AG08396 (cell line): ENCODE measurements around the gene DPP6.

Source experiments
- DNase-seq: peaks from one replicate; pipeline ENCODE4 v3.0.0; 2012; ENCODE audit warnings: low spot score, mixed read lengths

Gene DPP6

GRCh38 chr7:154412105-154412504 is 359.9 kb downstream of the DPP6 start:
- no peak for DNase-seq

GRCh38 chr7:154415709-154416399 is 363.7 kb downstream of the DPP6 start:
- DNase-seq: no peak

DNA sequence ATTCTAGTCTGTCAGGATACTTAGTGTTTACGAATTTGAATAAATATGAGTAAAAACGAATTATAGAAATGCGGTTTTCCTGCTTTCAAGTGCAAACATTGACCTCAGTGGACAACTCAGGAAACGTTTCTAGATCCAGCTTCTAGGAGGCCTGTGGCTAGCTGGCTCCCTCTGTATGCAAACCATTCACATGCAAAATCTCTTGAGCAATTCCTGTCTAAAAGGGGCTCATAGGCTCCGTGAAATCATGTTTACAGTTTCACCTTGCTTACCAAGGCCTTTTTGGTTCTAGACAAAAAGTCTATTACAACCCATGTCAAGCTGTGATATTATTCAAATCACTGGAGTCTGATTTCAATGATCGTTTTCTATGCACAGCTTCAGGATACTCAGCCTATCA is 364.5 kb downstream of the DPP6 start:
- DNase-seq: no peak

- DNase-seq: no peak
These were observed 367.1 kb downstream of the DPP6 start for GRCh38 chr7:154419344-154419743.

DNA sequence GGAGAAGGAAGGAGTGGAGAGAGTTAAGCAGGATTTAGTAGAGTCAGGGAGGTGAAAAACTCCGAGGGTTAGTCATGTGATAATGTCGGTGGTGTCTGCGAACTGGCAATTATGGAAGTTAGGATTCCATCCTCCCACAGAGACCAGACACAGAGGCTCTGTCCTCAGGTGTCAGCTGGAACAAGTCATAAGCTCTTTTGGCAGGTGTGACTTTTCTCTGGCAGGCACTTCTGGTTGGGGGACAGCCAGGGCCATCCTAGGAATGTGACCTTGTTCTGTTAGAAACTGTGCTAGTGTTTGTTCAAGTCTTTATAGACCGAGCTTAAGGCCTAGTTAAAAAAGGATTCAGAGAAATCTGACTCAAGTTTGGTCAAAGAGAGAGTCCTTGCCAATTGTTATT is 371.0 kb downstream of the DPP6 start:
- no peak for DNase-seq

- no peak for DNase-seq
These were observed 372.2 kb downstream of the DPP6 start for GRCh38 chr7:154424350-154424749.

GRCh38 chr7:154425271-154425670 is 373.1 kb downstream of the DPP6 start:
- no peak for DNase-seq

- DNase-seq: no peak
These were observed 374.6 kb downstream of the DPP6 start for GRCh38 chr7:154426778-154427177.

DNA sequence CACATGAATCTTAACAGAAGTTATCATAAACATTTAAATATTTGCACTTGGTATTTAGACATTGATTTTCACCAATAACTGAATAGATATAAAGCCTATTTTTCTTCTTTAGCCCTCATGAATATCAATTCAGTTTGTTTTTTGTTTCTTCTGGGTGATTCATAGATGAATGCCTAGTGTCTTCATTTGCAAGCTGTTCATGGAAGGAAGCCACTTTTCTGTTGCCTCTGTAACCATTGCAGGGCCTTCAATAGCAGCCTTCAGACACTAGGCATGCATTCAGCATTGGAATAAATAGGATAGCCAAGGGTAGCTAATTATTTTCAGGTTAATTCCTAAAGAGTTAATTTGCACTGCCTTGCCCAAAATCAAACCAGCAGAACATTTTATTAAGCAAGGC is 375.3 kb downstream of the DPP6 start:
- DNase-seq: no peak

- no peak for DNase-seq
These were observed 377.6 kb downstream of the DPP6 start for GRCh38 chr7:154429666-154430404.

GRCh38 chr7:154430640-154431039 is 378.4 kb downstream of the DPP6 start:
- no peak for DNase-seq

DNA sequence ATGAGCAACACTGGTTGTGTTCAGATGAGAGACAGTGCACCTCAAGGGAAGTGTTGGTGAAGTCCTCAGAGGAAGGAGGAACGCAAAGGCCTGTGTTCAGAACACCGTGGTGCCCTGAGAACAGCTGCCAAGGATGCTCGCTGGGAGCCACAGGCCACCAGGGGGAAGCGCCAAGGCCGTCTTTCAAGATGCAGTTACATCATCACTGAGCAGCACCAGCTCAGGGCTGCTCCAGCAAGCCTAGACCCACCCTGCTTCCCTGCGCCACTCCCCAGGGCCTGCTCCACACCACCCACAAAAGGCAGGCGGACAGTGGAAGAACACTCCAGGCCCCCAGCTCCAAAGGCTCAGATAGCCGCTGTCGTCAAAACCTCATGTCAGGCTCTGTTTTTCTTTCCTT is 378.8 kb downstream of the DPP6 start:
- DNase-seq: no peak

GRCh38 chr7:154433632-154434598 is 381.7 kb downstream of the DPP6 start:
- DNase-seq: no peak

GRCh38 chr7:154436560-154436959 is 384.4 kb downstream of the DPP6 start:
- DNase-seq: no peak

- no peak for DNase-seq
These were observed 385.0 kb downstream of the DPP6 start for GRCh38 chr7:154437234-154437633.

DNA sequence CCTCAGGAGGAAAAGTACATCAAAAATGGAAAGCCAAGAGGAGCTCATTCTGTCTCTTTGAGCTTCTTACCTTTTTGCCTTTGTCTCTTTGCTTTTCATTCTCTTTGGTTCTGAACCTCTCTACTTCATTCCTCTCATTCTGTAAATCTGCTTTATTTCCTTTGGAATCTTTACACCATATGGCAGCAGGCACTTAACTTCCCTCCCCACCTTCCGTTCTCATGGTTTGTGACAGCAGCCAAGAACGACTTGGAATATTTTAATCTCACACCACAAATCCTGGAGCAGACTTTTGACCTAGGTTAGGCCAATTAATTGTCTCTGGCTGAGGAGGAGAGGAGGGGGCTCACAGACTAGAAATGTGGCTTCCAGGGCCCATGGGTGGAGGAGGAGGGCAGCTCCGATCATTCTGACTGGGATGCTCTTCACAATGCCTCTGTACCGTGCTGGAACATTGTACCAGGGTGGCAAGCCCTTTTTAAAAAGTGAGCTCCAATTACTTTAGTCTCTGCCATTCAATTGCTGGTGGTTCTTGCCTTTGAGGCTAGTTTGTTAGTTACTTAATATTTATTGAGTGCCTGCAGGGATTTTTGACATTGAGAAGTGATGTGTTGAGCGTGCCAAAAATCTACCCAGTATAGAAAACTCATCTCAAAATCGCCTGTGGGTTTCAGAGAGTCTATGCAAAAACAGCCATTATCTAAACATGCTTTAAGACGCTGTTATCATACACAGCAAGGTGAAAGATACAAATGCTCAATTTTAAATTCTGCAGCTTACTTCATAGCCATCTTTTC is 386.6 kb downstream of the DPP6 start:
- DNase-seq: no peak

GRCh38 chr7:154440058-154440457 is 387.9 kb downstream of the DPP6 start:
- no peak for DNase-seq

DNA sequence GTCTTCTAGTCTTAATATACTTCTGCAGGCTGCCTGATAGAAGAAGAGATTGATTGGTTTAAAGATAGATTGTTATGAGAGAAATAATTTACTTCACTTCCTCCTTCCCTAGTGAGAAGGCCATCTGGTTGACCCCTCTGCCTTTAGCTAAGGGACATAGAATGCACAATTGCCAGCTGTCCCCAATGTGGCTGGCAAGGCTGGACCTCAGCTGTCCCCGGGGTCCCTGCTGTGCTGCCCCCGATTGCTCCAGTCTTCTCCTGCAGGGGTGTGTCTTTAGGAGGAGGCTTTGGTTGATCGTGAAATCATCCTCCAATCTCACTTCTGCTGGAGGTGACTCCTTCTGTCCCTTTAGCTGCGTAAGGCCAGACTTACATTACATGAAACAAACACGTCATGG is 388.5 kb downstream of the DPP6 start:
- DNase-seq: no peak

GRCh38 chr7:154441811-154442210 is 389.6 kb downstream of the DPP6 start:
- no peak for DNase-seq

GRCh38 chr7:154442939-154443338 is 390.7 kb downstream of the DPP6 start:
- DNase-seq: no peak

DNA sequence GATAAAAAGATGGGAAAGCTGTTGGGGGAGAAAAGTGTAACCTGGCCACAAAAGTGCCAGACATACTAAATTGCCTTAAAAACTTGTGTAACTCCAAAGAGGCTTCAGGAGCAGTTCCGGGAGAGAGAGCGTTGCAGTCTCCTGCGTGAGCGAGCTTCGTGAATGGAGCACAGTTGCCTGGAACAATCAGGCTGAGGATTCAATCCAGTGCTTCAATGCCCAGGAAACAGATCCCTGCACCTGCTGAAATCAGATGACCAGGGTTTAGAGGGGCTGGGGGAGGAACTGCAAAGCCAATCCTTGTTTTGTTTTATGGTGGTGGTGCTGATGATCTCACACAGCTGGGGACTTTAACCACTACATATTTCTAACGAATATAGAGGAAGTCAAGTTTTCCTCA is 398.3 kb downstream of the DPP6 start:
- no peak for DNase-seq
